SK-N-SH (cell line): ENCODE results near the gene ZNF19. TPM values are rescaled to one million over a fixed set of nuclear protein-coding genes. Genes with fewer than 3 reads are reported as not detected.

ENCODE experiments used
- CTCF ChIA-PET: fragments of 300-600, 350-600 bp; formaldehyde crosslinking; extraction: SDS; loops from one replicate; lab custom pipeline; 2021; lab: Yijun Ruan, JAX
- POLR2A ChIA-PET: fragments of 350-600 bp; sonication (Branson Sonifier 250); formaldehyde crosslinking; extraction: SDS; loops from one replicate; lab custom pipeline; 2020; ENCODE audit warnings: antibody characterized with exemption, inconsistent platforms; lab: Yijun Ruan, JAX
- DNase-seq: peaks from one replicate; pipeline ENCODE4 v3.0.0; 2012
- H2AFZ ChIP-seq: fragments of 200-600 bp; sonication (generic); 2 replicates; pipeline ENCODE4 v1.8.1; 2016; ENCODE audit warnings: antibody characterized with exemption, mild to moderate bottlenecking, low read depth
- H3F3A ChIP-seq: fragments of 200-600 bp; sonication (generic); replicated peaks from 2 replicates; pipeline ENCODE3; 2016; ENCODE audit warnings: antibody characterized with exemption, mild to moderate bottlenecking; ENCODE audit not compliant: insufficient read depth
- H3K27ac ChIP-seq, 2 experiments: fragments of 200-500 bp in 1 of 2; fragments of 200-600 bp in 1 of 2; sonication (Bioruptor generic) in 1 of 2; sonication (generic), shearing (Covaris generic) in 1 of 2; 2 replicates each; pipeline versions ENCODE4 v1.5.1 to v1.6.1; 2014 to 2016; ENCODE audit warnings: low read depth in 2 of 2, inconsistent platforms in 1 of 2, low read length in 1 of 2, mild to moderate bottlenecking in 1 of 2, mixed read lengths in 1 of 2
- H3K27me3 ChIP-seq: fragments of 200-600 bp; sonication (generic), shearing (Covaris generic); 2 replicates; pipeline ENCODE4 v1.6.1; 2016; ENCODE audit warnings: mixed run types; ENCODE audit not compliant: insufficient read depth
- H3K36me3 ChIP-seq, 2 experiments: fragments of 200-500 bp in 1 of 2; fragments of 200-600 bp in 1 of 2; sonication (Bioruptor generic) in 1 of 2; sonication (generic) in 1 of 2; replicated peaks in 1 of 2; 2 replicates each; pipeline versions ENCODE3 to v1.5.1; 2014 to 2016; ENCODE audit warnings: low read length in 1 of 2, mild to moderate bottlenecking in 1 of 2; ENCODE audit not compliant: insufficient read depth in 2 of 2, control insufficient read depth in 1 of 2
- H3K4me1 ChIP-seq, 2 experiments: fragments of 200-500 bp in 1 of 2; fragments of 200-600 bp in 1 of 2; sonication (Bioruptor generic) in 1 of 2; sonication (generic), shearing (Covaris generic) in 1 of 2; 2 replicates each; pipeline versions ENCODE4 v1.5.1 to v1.6.1; 2014 to 2016; ENCODE audit warnings: low read depth in 1 of 2, low read length in 1 of 2, mixed run types in 1 of 2; ENCODE audit not compliant: insufficient read depth in 2 of 2, control insufficient read depth in 1 of 2
- H3K4me2 ChIP-seq: fragments of 200-600 bp; sonication (generic), shearing (Covaris generic); 2 replicates; pipeline ENCODE4 v1.6.1; 2017; ENCODE audit warnings: mixed run types
- H3K4me3 ChIP-seq, 2 experiments: fragments of 200-500 bp in 1 of 2; fragments of 200-600 bp in 1 of 2; sonication (Bioruptor generic) in 1 of 2; sonication (generic), shearing (Covaris generic) in 1 of 2; 2 replicates each; pipeline versions ENCODE4 v1.5.1 to v1.8.1; 2014 to 2016; ENCODE audit warnings: low read depth in 2 of 2, inconsistent platforms in 1 of 2, low read length in 1 of 2, mild to moderate bottlenecking in 1 of 2, mixed read lengths in 1 of 2, moderate library complexity in 1 of 2
- H3K79me2 ChIP-seq: fragments of 200-600 bp; sonication (generic); 2 replicates; pipeline ENCODE4 v1.8.1; 2017; ENCODE audit warnings: mild to moderate bottlenecking; ENCODE audit not compliant: insufficient read depth
- H3K9ac ChIP-seq: fragments of 200-600 bp; sonication (generic); 2 replicates; pipeline ENCODE4 v1.6.1; 2017; ENCODE audit warnings: mixed run types
- H3K9me2 ChIP-seq: fragments of 200-600 bp; sonication (generic); 2 replicates; pipeline ENCODE4 v1.6.1; 2017; ENCODE audit warnings: mixed run types
- H3K9me3 ChIP-seq: fragments of 200-600 bp; sonication (generic); 2 replicates; pipeline ENCODE4 v1.6.1; 2017; ENCODE audit warnings: mixed run types, mild to moderate bottlenecking, moderate library complexity
- H4K20me1 ChIP-seq: fragments of 200-600 bp; sonication (generic); 2 replicates; pipeline ENCODE4 v1.6.1; 2017; ENCODE audit warnings: mild to moderate bottlenecking, mixed run types; ENCODE audit not compliant: insufficient read depth
- ELF1 ChIP-seq: IDR thresholded peaks from 2 replicates; pipeline ENCODE4 v1.4.0; 2012
- EP300 ChIP-seq, 2 experiments: IDR thresholded peaks; 2 replicates each; pipeline versions ENCODE4 v1.4.0 to v1.6.1; 2012; ENCODE audit warnings: borderline replicate concordance in 1 of 2, low read depth in 1 of 2, low read length in 1 of 2
- FOSL2 ChIP-seq: IDR thresholded peaks from 2 replicates; pipeline ENCODE4 v1.4.0; 2012; ENCODE audit warnings: low read depth, mild to moderate bottlenecking, moderate library complexity, borderline replicate concordance
- GABPA ChIP-seq: IDR thresholded peaks from 2 replicates; pipeline ENCODE4 v1.4.0; 2012; ENCODE audit warnings: low read depth, mild to moderate bottlenecking
- GATA2 ChIP-seq: sonication (generic); formaldehyde crosslinking; IDR thresholded peaks from 2 replicates; pipeline ENCODE4 v1.5.0; 2020; ENCODE audit warnings: mild to moderate bottlenecking, missing genetic modification reagents
- MAX ChIP-seq: IDR thresholded peaks from 2 replicates; pipeline ENCODE4 v1.4.0; 2012; ENCODE audit warnings: low read depth
- RAD21 ChIP-seq: IDR thresholded peaks from 2 replicates; pipeline ENCODE4 v1.6.1; 2012; ENCODE audit warnings: mild to moderate bottlenecking, low read length
- RFX5 ChIP-seq: IDR thresholded peaks from 2 replicates; pipeline ENCODE4 v1.6.1; 2012; ENCODE audit warnings: mild to moderate bottlenecking, improper control_type of control experiment, low read length
- SIN3A ChIP-seq: IDR thresholded peaks from 2 replicates; pipeline ENCODE4 v1.6.1; 2012; ENCODE audit warnings: low read depth, mild to moderate bottlenecking, low read length, moderate library complexity, borderline replicate concordance
- TEAD4 ChIP-seq: IDR thresholded peaks from 2 replicates; pipeline ENCODE4 v1.4.0; 2012; ENCODE audit warnings: mild to moderate bottlenecking, borderline replicate concordance; ENCODE audit not compliant: insufficient read depth
- USF1 ChIP-seq: IDR thresholded peaks from 2 replicates; pipeline ENCODE4 v1.4.0; 2012; ENCODE audit warnings: low read depth, borderline replicate concordance
- YY1 ChIP-seq: IDR thresholded peaks from 2 replicates; pipeline ENCODE4 v1.4.0; 2012; ENCODE audit warnings: low read depth, mild to moderate bottlenecking
- WGBS: methylation state at CpG from one replicate; pipeline ENCODE4 v1.1.6; 2017; ENCODE audit warnings: low lambda C conversion rate; 5-methylcytosine and 5-hydroxymethylcytosine counted together
- polyA plus RNA-seq, 3 experiments: library from polyadenylated mRNA; depleted of rRNA; stranded (reverse); fragments of >200 nt; gene quantifications; 2 replicates each; pipeline ENCODE4 v1.2.3, GENCODE V29; 2012
- TF ChIP-seq, protein P1 (sequence below): IDR thresholded peaks from 2 replicates; pipeline ENCODE4; 2012
- TF ChIP-seq, protein P2 (sequence below): IDR thresholded peaks from 2 replicates; pipeline ENCODE4 v1.4.0; 2012; ENCODE audit warnings: low read depth, borderline replicate concordance

Gene ZNF19
- polyA plus RNA-seq, 1 of the 3 experiments (the other 2 are of a cell fraction), result 1.4 TPM

- no peak for DNase-seq
These were observed 47.8 kb upstream of the ZNF19 start for GRCh38 chr16:71536752-71537499.

DNA sequence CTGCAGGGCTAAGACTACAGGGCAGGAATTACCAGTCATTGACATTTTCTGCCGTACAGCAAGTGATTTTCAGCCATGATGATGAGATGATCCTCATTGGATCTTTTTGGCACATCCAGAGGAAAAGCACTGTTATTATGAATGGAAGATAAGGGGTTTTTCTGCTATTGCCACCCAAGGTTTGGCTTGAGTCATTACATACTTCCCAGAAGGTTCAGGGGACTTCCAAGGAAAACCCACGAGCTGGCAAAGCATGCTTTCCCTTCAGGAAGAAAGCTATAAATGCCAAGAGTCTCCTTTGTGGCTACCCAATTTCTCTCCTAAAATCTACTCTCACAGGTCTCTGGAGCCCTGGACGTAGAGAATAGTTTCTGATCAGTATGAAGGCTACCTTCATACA lies 43.2 kb upstream of the ZNF19 start:
- Histone ChIP-seq H3K9me3 (no peaks in the 10 kb centered on the region), H3K9ac (no peak overlapping the region), H3K36me3 (no peaks in the 10 kb centered on the region), H3K27ac (no peak overlapping the region), H3K79me2 (no peaks in the 10 kb centered on the region), H3K4me1 (no peaks in the 10 kb centered on the region), H4K20me1 (no peaks in the 10 kb centered on the region), H3K9me2 (no peaks in the 10 kb centered on the region), H2AFZ (no peak overlapping the region), H3K4me2 (no peak overlapping the region), H3K4me3 (no peak overlapping the region), H3K27me3 (no peaks in the 10 kb centered on the region), H3F3A (no peaks in the 10 kb centered on the region)
- ChIA-PET POLR2A (no interaction called here), CTCF (interaction anchor here (1.0 to 3.4 kb wide), 3 partner anchors 33 to 120 kb away, joined by 3 to 13 read pairs (median 4); no protein-coding TSS in a partner anchor)
- WGBS, result 47% methylated on average over 3 of the region's 3 CpGs
- TF ChIP-seq TEAD4, result no peak
- TF ChIP-seq SIN3A, result no peak
- no peak for TF ChIP-seq EP300 (IDR thresholded peaks at IDR 0.05; ENCODE audit: borderline replicate concordance in 1 of 2, low read depth in 1 of 2, low read length in 1 of 2)
- no peak for TF ChIP-seq GATA2 (CRISPR knock-in tag)
- no peak for TF ChIP-seq GABPA
- TF ChIP-seq ELF1, result no peak
- TF ChIP-seq, protein P1, sequence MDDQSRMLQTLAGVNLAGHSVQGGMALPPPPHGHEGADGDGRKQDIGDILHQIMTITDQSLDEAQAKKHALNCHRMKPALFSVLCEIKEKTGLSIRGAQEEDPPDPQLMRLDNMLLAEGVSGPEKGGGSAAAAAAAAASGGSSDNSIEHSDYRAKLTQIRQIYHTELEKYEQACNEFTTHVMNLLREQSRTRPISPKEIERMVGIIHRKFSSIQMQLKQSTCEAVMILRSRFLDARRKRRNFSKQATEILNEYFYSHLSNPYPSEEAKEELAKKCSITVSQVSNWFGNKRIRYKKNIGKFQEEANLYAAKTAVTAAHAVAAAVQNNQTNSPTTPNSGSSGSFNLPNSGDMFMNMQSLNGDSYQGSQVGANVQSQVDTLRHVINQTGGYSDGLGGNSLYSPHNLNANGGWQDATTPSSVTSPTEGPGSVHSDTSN, result no peak
- TF ChIP-seq, protein P2, sequence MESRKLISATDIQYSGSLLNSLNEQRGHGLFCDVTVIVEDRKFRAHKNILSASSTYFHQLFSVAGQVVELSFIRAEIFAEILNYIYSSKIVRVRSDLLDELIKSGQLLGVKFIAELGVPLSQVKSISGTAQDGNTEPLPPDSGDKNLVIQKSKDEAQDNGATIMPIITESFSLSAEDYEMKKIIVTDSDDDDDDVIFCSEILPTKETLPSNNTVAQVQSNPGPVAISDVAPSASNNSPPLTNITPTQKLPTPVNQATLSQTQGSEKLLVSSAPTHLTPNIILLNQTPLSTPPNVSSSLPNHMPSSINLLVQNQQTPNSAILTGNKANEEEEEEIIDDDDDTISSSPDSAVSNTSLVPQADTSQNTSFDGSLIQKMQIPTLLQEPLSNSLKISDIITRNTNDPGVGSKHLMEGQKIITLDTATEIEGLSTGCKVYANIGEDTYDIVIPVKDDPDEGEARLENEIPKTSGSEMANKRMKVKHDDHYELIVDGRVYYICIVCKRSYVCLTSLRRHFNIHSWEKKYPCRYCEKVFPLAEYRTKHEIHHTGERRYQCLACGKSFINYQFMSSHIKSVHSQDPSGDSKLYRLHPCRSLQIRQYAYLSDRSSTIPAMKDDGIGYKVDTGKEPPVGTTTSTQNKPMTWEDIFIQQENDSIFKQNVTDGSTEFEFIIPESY, result no peak
- no peak for TF ChIP-seq USF1
- TF ChIP-seq RFX5, result no peak
- no peak for DNase-seq

More at GRCh38 chr16:71536752-71537499, 47.8 kb upstream of the ZNF19 start:
- H2AFZ ChIP-seq, result no peak overlapping the region
- CTCF ChIA-PET, result interaction anchor here (1.2 to 2.4 kb wide), 3 partner anchors 11 to 74 kb away, joined by 3 to 14 read pairs (median 5); partner anchors contain the start of gene CHST4
- H3K36me3 ChIP-seq, result no peaks in the 10 kb centered on the region
- WGBS, result 60% methylated on average over 26 of the region's 28 CpGs
- no peaks in the 10 kb centered on the region for H3F3A ChIP-seq
- no peaks in the 10 kb centered on the region for H3K9me3 ChIP-seq
- no peak overlapping the region for H3K27ac ChIP-seq
- H3K79me2 ChIP-seq, result no peaks in the 10 kb centered on the region
- no peak overlapping the region for H3K4me2 ChIP-seq
- H3K4me3 ChIP-seq, result no peak overlapping the region
- H3K9me2 ChIP-seq, result no peaks in the 10 kb centered on the region
- H3K27me3 ChIP-seq, result no peaks in the 10 kb centered on the region
- no peaks in the 10 kb centered on the region for H4K20me1 ChIP-seq
- TF ChIP-seq YY1 (no peak), FOSL2 (no peak), SIN3A (no peak), RAD21 (no peak), MAX (no peak), TEAD4 (no peak)
- no peaks in the 10 kb centered on the region for H3K4me1 ChIP-seq
- no peak overlapping the region for H3K9ac ChIP-seq
- POLR2A ChIA-PET, result no interaction called here
